Activated CD4-positive, alpha-beta T cell treated with anti-CD3 and anti-CD28 coated beads, Interleukin-2, amount 10 ng/mL, durations not matched to agents 24 days and 14 days (primary cell): ENCODE data around the gene SUPT4H1. TPM values are rescaled to one million over a fixed set of nuclear protein-coding genes. Genes with fewer than 3 reads are reported as not detected.

ENCODE experiments used
- DNase-seq: peaks from one replicate; pipeline ENCODE4 v3.0.0; 2022
- H3K27ac Mint-ChIP-seq: one replicate; pipeline ENCODE4 v1.8.0; 2022; ENCODE audit warnings: mild to moderate bottlenecking, mixed read lengths
- H3K27me3 Mint-ChIP-seq: one replicate; pipeline ENCODE4 v1.8.0; 2022; ENCODE audit warnings: mixed read lengths
- H3K36me3 Mint-ChIP-seq: one replicate; pipeline ENCODE4 v1.8.0; 2022; ENCODE audit warnings: low read depth, mild to moderate bottlenecking, mixed read lengths
- H3K4me1 Mint-ChIP-seq: one replicate; pipeline ENCODE4 v1.8.0; 2021; ENCODE audit warnings: mixed read lengths
- H3K4me3 Mint-ChIP-seq: one replicate; pipeline ENCODE4 v1.8.0; 2022; ENCODE audit warnings: mild to moderate bottlenecking, moderate library complexity, mixed read lengths
- H3K9me3 Mint-ChIP-seq: one replicate; pipeline ENCODE4 v1.8.0; 2021; ENCODE audit warnings: mixed read lengths
- intact Hi-C: fragments of 100-400 bp; cut with micrococcal nuclease; formaldehyde crosslinking; loops from one replicate; pipeline ENCODE4 v1.15.1; 2023
- total RNA-seq: library from RNA; stranded (reverse); gene quantifications from 2 replicates; pipeline ENCODE4 v1.2.3, GENCODE V29; 2022

The SUPT4H1 gene
- total RNA-seq, 1 donor from 2014 or later: 139 TPM

GRCh38 chr17:58375811-58376210, 23.8 kb upstream of the SUPT4H1 start:
- H3K27ac Mint-ChIP-seq: no peak overlapping the region
- H3K27me3 Mint-ChIP-seq: no peaks in the 10 kb centered on the region
- H3K9me3 Mint-ChIP-seq: no peaks in the 10 kb centered on the region
- no peak for DNase-seq
- peaks cover 23% of the 10 kb centered on the region for H3K4me1 Mint-ChIP-seq
- no peak overlapping the region for H3K4me3 Mint-ChIP-seq
- peaks cover 3% of the 10 kb centered on the region for H3K36me3 Mint-ChIP-seq
- intact Hi-C loops: no loop called here

GRCh38 chr17:58375256-58375655, 23.3 kb upstream of the SUPT4H1 start:
- no peak for DNase-seq

GRCh38 chr17:58373923-58374322, 21.9 kb upstream of the SUPT4H1 start:
- Mint-ChIP-seq H3K36me3 (peaks cover 3% of the 10 kb centered on the region), H3K9me3 (no peaks in the 10 kb centered on the region), H3K27ac (no peak overlapping the region), H3K4me1 (peaks cover 13% of the 10 kb centered on the region), H3K27me3 (no peaks in the 10 kb centered on the region), H3K4me3 (no peak overlapping the region)
- intact Hi-C loops: no loop called here
- no peak for DNase-seq

More at GRCh38 chr17:58375256-58375655, 23.3 kb upstream of the SUPT4H1 start:
- H3K27me3 Mint-ChIP-seq: no peaks in the 10 kb centered on the region
- no peak overlapping the region for H3K4me3 Mint-ChIP-seq
- intact Hi-C loops: no loop called here
- H3K27ac Mint-ChIP-seq: no peak overlapping the region
- peaks cover 21% of the 10 kb centered on the region for H3K4me1 Mint-ChIP-seq
- peaks cover 3% of the 10 kb centered on the region for H3K36me3 Mint-ChIP-seq
- no peaks in the 10 kb centered on the region for H3K9me3 Mint-ChIP-seq

- H3K27me3 Mint-ChIP-seq: no peaks in the 10 kb centered on the region
- peaks cover 8% of the 10 kb centered on the region for H3K4me1 Mint-ChIP-seq
- no peak for DNase-seq
- no peak overlapping the region for H3K4me3 Mint-ChIP-seq
- no peaks in the 10 kb centered on the region for H3K9me3 Mint-ChIP-seq
- H3K36me3 Mint-ChIP-seq: peaks cover 3% of the 10 kb centered on the region
- H3K27ac Mint-ChIP-seq: no peak overlapping the region
- intact Hi-C loops: no loop called here
Measured at GRCh38 chr17:58373003-58373402, 21.0 kb upstream of the SUPT4H1 start.

GRCh38 chr17:58371300-58371950, 19.4 kb upstream of the SUPT4H1 start:
- Mint-ChIP-seq H3K27me3 (no peaks in the 10 kb centered on the region), H3K36me3 (peaks cover 3% of the 10 kb centered on the region), H3K4me1 (no peaks in the 10 kb centered on the region), H3K9me3 (no peaks in the 10 kb centered on the region), H3K27ac (no peak overlapping the region), H3K4me3 (no peak overlapping the region)
- no peak for DNase-seq
- intact Hi-C loops: no loop called here

- Mint-ChIP-seq H3K4me1 (no peaks in the 10 kb centered on the region), H3K36me3 (peaks cover 3% of the 10 kb centered on the region), H3K9me3 (no peaks in the 10 kb centered on the region), H3K4me3 (no peak overlapping the region), H3K27me3 (no peaks in the 10 kb centered on the region), H3K27ac (no peak overlapping the region)
- intact Hi-C loops: no loop called here
- DNase-seq: no peak
Measured at GRCh38 chr17:58370716-58371115, 18.7 kb upstream of the SUPT4H1 start.

GRCh38 chr17:58370309-58370708, 18.3 kb upstream of the SUPT4H1 start:
- H3K36me3 Mint-ChIP-seq: peaks cover 3% of the 10 kb centered on the region
- H3K4me3 Mint-ChIP-seq: no peak overlapping the region
- H3K4me1 Mint-ChIP-seq: no peaks in the 10 kb centered on the region
- H3K9me3 Mint-ChIP-seq: no peaks in the 10 kb centered on the region
- intact Hi-C loops: no loop called here
- DNase-seq: no peak
- no peaks in the 10 kb centered on the region for H3K27me3 Mint-ChIP-seq
- H3K27ac Mint-ChIP-seq: no peak overlapping the region

- intact Hi-C loops: no loop called here
- peaks cover 3% of the 10 kb centered on the region for H3K36me3 Mint-ChIP-seq
- no peak for DNase-seq
- no peak overlapping the region for H3K27ac Mint-ChIP-seq
- H3K9me3 Mint-ChIP-seq: no peaks in the 10 kb centered on the region
- H3K4me1 Mint-ChIP-seq: no peaks in the 10 kb centered on the region
- no peak overlapping the region for H3K4me3 Mint-ChIP-seq
- H3K27me3 Mint-ChIP-seq: no peaks in the 10 kb centered on the region
Measured at GRCh38 chr17:58369214-58370031, 17.4 kb upstream of the SUPT4H1 start.

GRCh38 chr17:58368860-58369213, 16.8 kb upstream of the SUPT4H1 start:
- Mint-ChIP-seq H3K4me1 (no peaks in the 10 kb centered on the region), H3K9me3 (no peaks in the 10 kb centered on the region), H3K36me3 (peaks cover 3% of the 10 kb centered on the region), H3K27me3 (no peaks in the 10 kb centered on the region), H3K4me3 (no peak overlapping the region), H3K27ac (no peak overlapping the region)
- no peak for DNase-seq
- intact Hi-C loops: no loop called here

GRCh38 chr17:58367461-58367860, 15.5 kb upstream of the SUPT4H1 start:
- no peak for DNase-seq
- no peaks in the 10 kb centered on the region for H3K9me3 Mint-ChIP-seq
- no peaks in the 10 kb centered on the region for H3K36me3 Mint-ChIP-seq
- no peaks in the 10 kb centered on the region for H3K4me1 Mint-ChIP-seq
- H3K27ac Mint-ChIP-seq: no peak overlapping the region
- no peak overlapping the region for H3K4me3 Mint-ChIP-seq
- H3K27me3 Mint-ChIP-seq: no peaks in the 10 kb centered on the region
- intact Hi-C loops: no loop called here

GRCh38 chr17:58365980-58366595, 14.1 kb upstream of the SUPT4H1 start:
- Mint-ChIP-seq H3K36me3 (no peaks in the 10 kb centered on the region), H3K27ac (no peak overlapping the region), H3K9me3 (no peaks in the 10 kb centered on the region), H3K4me3 (no peak overlapping the region), H3K27me3 (no peaks in the 10 kb centered on the region), H3K4me1 (no peaks in the 10 kb centered on the region)
- DNase-seq: no peak
- intact Hi-C loops: no loop called here

GRCh38 chr17:58365185-58365979, 13.4 kb upstream of the SUPT4H1 start:
- Mint-ChIP-seq H3K9me3 (no peaks in the 10 kb centered on the region), H3K4me3 (no peak overlapping the region), H3K27me3 (no peaks in the 10 kb centered on the region), H3K27ac (no peak overlapping the region), H3K36me3 (no peaks in the 10 kb centered on the region), H3K4me1 (no peaks in the 10 kb centered on the region)
- DNase-seq: no peak
- intact Hi-C loops: no loop called here

- Mint-ChIP-seq H3K4me1 (no peaks in the 10 kb centered on the region), H3K4me3 (no peak overlapping the region), H3K36me3 (no peaks in the 10 kb centered on the region), H3K27me3 (no peaks in the 10 kb centered on the region), H3K27ac (no peak overlapping the region), H3K9me3 (no peaks in the 10 kb centered on the region)
- no peak for DNase-seq
- intact Hi-C loops: no loop called here
Measured at GRCh38 chr17:58364270-58364942, 12.4 kb upstream of the SUPT4H1 start.
